GM12878 (cell line): ENCODE measurements around the gene PRSS27. TPM values are rescaled to one million over a fixed set of nuclear protein-coding genes. Genes with fewer than 3 reads are reported as not detected.

ENCODE experiments used
- CBX3 ChIP-seq: fragments of 200-600 bp; sonication (generic); IDR thresholded peaks from 2 replicates; pipeline ENCODE4 v1.6.1; 2016; ENCODE audit warnings: low read depth, borderline replicate concordance
- CHD1 ChIP-seq: IDR thresholded peaks from 2 replicates; pipeline ENCODE4 v1.6.1; 2012; ENCODE audit warnings: low read depth, low read length, improper control_type of control experiment
- CTCF ChIP-seq, 3 experiments: IDR thresholded peaks in 2 of 3; conservative IDR thresholded peaks in 1 of 3; 2 replicates each; pipeline ENCODE4 v1.5.1; 2011; ENCODE audit warnings: low read depth in 3 of 3, low read length in 3 of 3, mild to moderate bottlenecking in 3 of 3, control low read depth in 2 of 3, moderate library complexity in 2 of 3, inconsistent platforms in 1 of 3, mixed read lengths in 1 of 3; ENCODE audit not compliant: control insufficient read depth in 2 of 3, insufficient read depth in 1 of 3; ENCODE audit errors: extremely low read depth in 1 of 3
- E2F4 ChIP-seq: IDR thresholded peaks from 2 replicates; pipeline ENCODE4 v1.6.1; 2012; ENCODE audit warnings: low read depth, low read length, improper control_type of control experiment
- KAT2A ChIP-seq: conservative IDR thresholded peaks from 2 replicates; pipeline ENCODE4 v1.6.1; 2011; ENCODE audit warnings: low read depth, low read length; ENCODE audit not compliant: control insufficient read depth
- MXI1 ChIP-seq: fragments of 150-350 bp; IDR thresholded peaks from 2 replicates; pipeline ENCODE4 v1.6.1; 2011; ENCODE audit warnings: low read depth, mild to moderate bottlenecking, inconsistent platforms, low read length, improper control_type of control experiment
- MYB ChIP-seq: fragments of 150-350 bp; IDR thresholded peaks from 2 replicates; pipeline ENCODE4 v1.6.1; 2014; ENCODE audit warnings: mild to moderate bottlenecking, low read depth, low read length, borderline replicate concordance
- NFXL1 ChIP-seq: fragments of 450-650 bp; IDR thresholded peaks from 2 replicates; pipeline ENCODE4 v1.6.1; 2017; ENCODE audit warnings: antibody characterized with exemption, mild to moderate bottlenecking, borderline replicate concordance
- NRF1 ChIP-seq: conservative IDR thresholded peaks from 2 replicates; pipeline ENCODE4 v1.6.1; 2011; ENCODE audit warnings: mild to moderate bottlenecking, low read depth, low read length, improper control_type of control experiment
- PML ChIP-seq: IDR thresholded peaks from 2 replicates; pipeline ENCODE4 v1.6.1; 2012; ENCODE audit warnings: low read length, inconsistent platforms
- SP1 ChIP-seq: IDR thresholded peaks from one replicate; pipeline ENCODE4 v1.6.1; 2011; ENCODE audit warnings: low read depth, low read length
- YY1 ChIP-seq: IDR thresholded peaks from 2 replicates; pipeline ENCODE4 v1.6.1; 2011; ENCODE audit warnings: low read depth, mild to moderate bottlenecking, low read length
- ZNF622 ChIP-seq: fragments of 450-650 bp; IDR thresholded peaks from 2 replicates; pipeline ENCODE4 v1.6.1; 2017; ENCODE audit warnings: mild to moderate bottlenecking, inconsistent platforms
- polyA plus RNA-seq, 11 experiments: library from polyadenylated mRNA; depleted of rRNA in 4 of 11; unstranded in 6 of 11; stranded (reverse) in 5 of 11; fragments of >200 nt; fragmentation: Nextera tagmentation in 4 of 11; fragmentation: Illumina TruSeq in 1 of 11; extraction: Ambion mirVana in 4 of 11; extraction: Trizol in 1 of 11; gene quantifications; 1 replicate in 1 of 11; 2 replicates in 10 of 11; pipeline versions ENCODE4 v1.2.1 to v1.2.3, GENCODE V29; 2011 to 2016; ENCODE audit warnings: inconsistent platforms in 2 of 11, missing spikeins in 2 of 11, low read depth in 1 of 11
- total RNA-seq, 4 experiments: library from RNA; depleted of rRNA in 3 of 4; stranded (reverse); fragments of >200 nt in 3 of 4; fragmentation: Illumina TruSeq in 1 of 4; extraction: Trizol in 1 of 4; gene quantifications; 2 replicates each; pipeline versions ENCODE4 v1.2.1 to v1.2.3, GENCODE V29; 2013 to 2021
- TF ChIP-seq, protein P1 (sequence below): IDR thresholded peaks from 2 replicates; pipeline ENCODE4 v1.6.1; 2011; ENCODE audit warnings: borderline replicate concordance, low read depth, mild to moderate bottlenecking, moderate library complexity, low read length; ENCODE audit not compliant: insufficient read depth, poor library complexity, severe bottlenecking
- TF ChIP-seq, protein P2 (sequence below): fragments of 450-650 bp; formaldehyde crosslinking; IDR thresholded peaks from 2 replicates; pipeline ENCODE4 v1.4.0; 2020; ENCODE audit warnings: mild to moderate bottlenecking, moderate library complexity
- TF ChIP-seq, protein P3 (sequence below): fragments of 450-650 bp; IDR thresholded peaks from 2 replicates; pipeline ENCODE4 v1.6.1; 2016; ENCODE audit warnings: mild to moderate bottlenecking

PRSS27 gene
- total and polyA plus RNA-seq, 10 of the 15 experiments (the other 5 are each of a cell fraction or from before 2014, with no cell fraction given), result 0.18 to 1.8 (median 0.51) TPM; not detected in 2

GRCh38 chr16:2752850-2753732 lies 33.1 kb upstream of the PRSS27 start (continued):
- TF ChIP-seq E2F4 (0 out of 2 replicates have a peak, but pooled peaks have one; percentile 7), YY1 (no peak), CHD1 (no peak), CBX3 (no peak), MYB (no peak), KAT2A (no peak), NFXL1 (no peak), CTCF (IDR thresholded peaks at IDR 0.05 in 2 of 3, conservative IDR thresholded peaks at IDR 0.05 in 1 of 3; ENCODE audit: control insufficient read depth in 2 of 3, extremely low read depth in 1 of 3, insufficient read depth in 1 of 3, low read depth in 3 of 3, low read length in 3 of 3) (no peak), ZNF622 (no peak), MXI1 (peak; percentile 50), PML (no peak), NRF1 (0 out of 2 replicates have a peak, but pooled peaks have one; percentile 21), SP1 (no peak)
- TF ChIP-seq, protein P1, sequence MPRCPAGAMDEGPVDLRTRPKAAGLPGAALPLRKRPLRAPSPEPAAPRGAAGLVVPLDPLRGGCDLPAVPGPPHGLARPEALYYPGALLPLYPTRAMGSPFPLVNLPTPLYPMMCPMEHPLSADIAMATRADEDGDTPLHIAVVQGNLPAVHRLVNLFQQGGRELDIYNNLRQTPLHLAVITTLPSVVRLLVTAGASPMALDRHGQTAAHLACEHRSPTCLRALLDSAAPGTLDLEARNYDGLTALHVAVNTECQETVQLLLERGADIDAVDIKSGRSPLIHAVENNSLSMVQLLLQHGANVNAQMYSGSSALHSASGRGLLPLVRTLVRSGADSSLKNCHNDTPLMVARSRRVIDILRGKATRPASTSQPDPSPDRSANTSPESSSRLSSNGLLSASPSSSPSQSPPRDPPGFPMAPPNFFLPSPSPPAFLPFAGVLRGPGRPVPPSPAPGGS, result no peak
- TF ChIP-seq, protein P2, sequence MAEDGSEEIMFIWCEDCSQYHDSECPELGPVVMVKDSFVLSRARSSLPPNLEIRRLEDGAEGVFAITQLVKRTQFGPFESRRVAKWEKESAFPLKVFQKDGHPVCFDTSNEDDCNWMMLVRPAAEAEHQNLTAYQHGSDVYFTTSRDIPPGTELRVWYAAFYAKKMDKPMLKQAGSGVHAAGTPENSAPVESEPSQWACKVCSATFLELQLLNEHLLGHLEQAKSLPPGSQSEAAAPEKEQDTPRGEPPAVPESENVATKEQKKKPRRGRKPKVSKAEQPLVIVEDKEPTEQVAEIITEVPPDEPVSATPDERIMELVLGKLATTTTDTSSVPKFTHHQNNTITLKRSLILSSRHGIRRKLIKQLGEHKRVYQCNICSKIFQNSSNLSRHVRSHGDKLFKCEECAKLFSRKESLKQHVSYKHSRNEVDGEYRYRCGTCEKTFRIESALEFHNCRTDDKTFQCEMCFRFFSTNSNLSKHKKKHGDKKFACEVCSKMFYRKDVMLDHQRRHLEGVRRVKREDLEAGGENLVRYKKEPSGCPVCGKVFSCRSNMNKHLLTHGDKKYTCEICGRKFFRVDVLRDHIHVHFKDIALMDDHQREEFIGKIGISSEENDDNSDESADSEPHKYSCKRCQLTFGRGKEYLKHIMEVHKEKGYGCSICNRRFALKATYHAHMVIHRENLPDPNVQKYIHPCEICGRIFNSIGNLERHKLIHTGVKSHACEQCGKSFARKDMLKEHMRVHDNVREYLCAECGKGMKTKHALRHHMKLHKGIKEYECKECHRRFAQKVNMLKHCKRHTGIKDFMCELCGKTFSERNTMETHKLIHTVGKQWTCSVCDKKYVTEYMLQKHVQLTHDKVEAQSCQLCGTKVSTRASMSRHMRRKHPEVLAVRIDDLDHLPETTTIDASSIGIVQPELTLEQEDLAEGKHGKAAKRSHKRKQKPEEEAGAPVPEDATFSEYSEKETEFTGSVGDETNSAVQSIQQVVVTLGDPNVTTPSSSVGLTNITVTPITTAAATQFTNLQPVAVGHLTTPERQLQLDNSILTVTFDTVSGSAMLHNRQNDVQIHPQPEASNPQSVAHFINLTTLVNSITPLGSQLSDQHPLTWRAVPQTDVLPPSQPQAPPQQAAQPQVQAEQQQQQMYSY (CRISPR knock-in tag), result no peak
- TF ChIP-seq, protein P3, sequence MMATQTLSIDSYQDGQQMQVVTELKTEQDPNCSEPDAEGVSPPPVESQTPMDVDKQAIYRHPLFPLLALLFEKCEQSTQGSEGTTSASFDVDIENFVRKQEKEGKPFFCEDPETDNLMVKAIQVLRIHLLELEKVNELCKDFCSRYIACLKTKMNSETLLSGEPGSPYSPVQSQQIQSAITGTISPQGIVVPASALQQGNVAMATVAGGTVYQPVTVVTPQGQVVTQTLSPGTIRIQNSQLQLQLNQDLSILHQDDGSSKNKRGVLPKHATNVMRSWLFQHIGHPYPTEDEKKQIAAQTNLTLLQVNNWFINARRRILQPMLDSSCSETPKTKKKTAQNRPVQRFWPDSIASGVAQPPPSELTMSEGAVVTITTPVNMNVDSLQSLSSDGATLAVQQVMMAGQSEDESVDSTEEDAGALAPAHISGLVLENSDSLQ, result no peak
